WTC11 (cell line): ENCODE results near the gene MYCBP. TPM values are rescaled to one million over a fixed set of nuclear protein-coding genes. Genes with fewer than 3 reads are reported as not detected.

Experiments
- ATAC-seq: fragments of 200-7000 bp; cut with Tn5 transposase; 2 replicates; pipeline ENCODE4 v1.10.0; 2021; ENCODE audit warnings: mild to moderate bottlenecking, moderate library complexity
- CTCF ChIA-PET: fragments of 300-600 bp; sonication (Branson Sonifier 250); formaldehyde crosslinking; loops from one replicate; lab custom pipeline; 2021; ENCODE audit warnings: antibody characterized with exemption; lab: Charles Lee
- POLR2A ChIA-PET: fragments of 350-600 bp; sonication (Branson Sonifier 250); formaldehyde crosslinking; loops from one replicate; lab custom pipeline; 2021; ENCODE audit warnings: antibody characterized with exemption; lab: Charles Lee
- DNase-seq: peaks from one replicate; pipeline ENCODE4 v3.0.0; 2021; ENCODE audit warnings: low spot score
- H3K27ac Mint-ChIP-seq: 2 replicates; pipeline ENCODE4 v1.8.0; 2021; ENCODE audit warnings: mixed read lengths
- H3K27me3 Mint-ChIP-seq: 2 replicates; pipeline ENCODE4 v1.8.0; 2021; ENCODE audit warnings: low read depth, mild to moderate bottlenecking, moderate library complexity, mixed read lengths
- H3K36me3 Mint-ChIP-seq: 2 replicates; pipeline ENCODE4 v1.8.0; 2021; ENCODE audit warnings: mixed read lengths
- H3K4me1 Mint-ChIP-seq: 2 replicates; pipeline ENCODE4 v1.8.0; 2022; ENCODE audit warnings: mixed read lengths
- H3K4me3 Mint-ChIP-seq: 2 replicates; pipeline ENCODE4 v1.8.0; 2021; ENCODE audit warnings: mild to moderate bottlenecking, moderate library complexity, mixed read lengths
- H3K9me3 Mint-ChIP-seq: 2 replicates; pipeline ENCODE4 v1.8.0; 2021; ENCODE audit warnings: mixed read lengths
- AR ChIP-seq: fragments of 250-450 bp; sonication (Bioruptor Pico); IDR thresholded peaks from 2 replicates; pipeline ENCODE4 v1.9.0; 2021; ENCODE audit warnings: mild to moderate bottlenecking
- CDX4 ChIP-seq: fragments of 250-450 bp; sonication (Bioruptor Pico); IDR thresholded peaks from 2 replicates; pipeline ENCODE4 v1.9.0; 2021; ENCODE audit warnings: moderate library complexity, mild to moderate bottlenecking, inconsistent platforms, borderline replicate concordance
- GABPB1 ChIP-seq: sonication (generic); formaldehyde crosslinking; IDR thresholded peaks from 2 replicates; pipeline ENCODE4 v1.8.1; 2023; ENCODE audit warnings: mild to moderate bottlenecking, missing genetic modification reagents
- GRHL2 ChIP-seq: fragments of 250-450 bp; sonication (Bioruptor Pico); IDR thresholded peaks from 2 replicates; pipeline ENCODE4 v1.8.0; 2022; ENCODE audit warnings: mild to moderate bottlenecking, moderate library complexity; ENCODE audit not compliant: insufficient replicate concordance, severe bottlenecking
- GTF2I ChIP-seq: fragments of 250-450 bp; sonication (Bioruptor Pico); conservative IDR thresholded peaks from 2 replicates; pipeline ENCODE4 v1.4.0; 2021; ENCODE audit warnings: mild to moderate bottlenecking
- KAT7 ChIP-seq: sonication (generic); formaldehyde crosslinking; IDR thresholded peaks from 2 replicates; pipeline ENCODE4 v1.8.1; 2023; ENCODE audit warnings: missing genetic modification reagents, mild to moderate bottlenecking, borderline replicate concordance
- MXD4 ChIP-seq: fragments of 250-450 bp; sonication (Bioruptor Pico); IDR thresholded peaks from 2 replicates; pipeline ENCODE4 v1.8.0; 2021; ENCODE audit warnings: mild to moderate bottlenecking, moderate library complexity, borderline replicate concordance
- NFYB ChIP-seq: sonication (generic); formaldehyde crosslinking; conservative IDR thresholded peaks from 2 replicates; pipeline ENCODE4 v1.8.0; 2022; ENCODE audit warnings: low read depth, missing genetic modification reagents
- NR3C1 ChIP-seq: sonication (generic); formaldehyde crosslinking; conservative IDR thresholded peaks from 2 replicates; pipeline ENCODE4 v1.8.1; 2023; ENCODE audit warnings: low read depth, mild to moderate bottlenecking, missing genetic modification reagents
- RELA ChIP-seq: sonication (generic); formaldehyde crosslinking; IDR thresholded peaks from 2 replicates; pipeline ENCODE4 v1.8.1; 2022; ENCODE audit warnings: missing genetic modification reagents, mild to moderate bottlenecking, borderline replicate concordance
- STAT6 ChIP-seq: sonication (generic); formaldehyde crosslinking; conservative IDR thresholded peaks from 2 replicates; pipeline ENCODE4 v1.8.1; 2023; ENCODE audit warnings: mild to moderate bottlenecking, low read depth, missing genetic modification reagents, moderate library complexity
- ZBTB21 ChIP-seq: sonication (generic); formaldehyde crosslinking; IDR thresholded peaks from 2 replicates; pipeline ENCODE4 v1.8.1; 2023; ENCODE audit warnings: mild to moderate bottlenecking, missing genetic modification reagents, borderline replicate concordance
- total RNA-seq: library from RNA; stranded (reverse); gene quantifications from 3 replicates; pipeline ENCODE4 v1.2.3, GENCODE V29; 2021
- TF ChIP-seq, protein P1 (sequence below): sonication (generic); formaldehyde crosslinking; IDR thresholded peaks from 2 replicates; pipeline ENCODE4 v1.8.0; 2022; ENCODE audit warnings: mild to moderate bottlenecking, missing genetic modification reagents
- TF ChIP-seq, protein P2 (sequence below): sonication (generic); formaldehyde crosslinking; IDR thresholded peaks from 2 replicates; pipeline ENCODE4 v1.8.1; 2022; ENCODE audit warnings: low read depth, missing genetic modification reagents, borderline replicate concordance
- TF ChIP-seq, protein P3 (sequence below): sonication (generic); formaldehyde crosslinking; IDR thresholded peaks from 2 replicates; pipeline ENCODE4 v1.8.0; 2022; ENCODE audit warnings: missing genetic modification reagents
- TF ChIP-seq, protein P4 (sequence below): fragments of 200-600 bp; IDR thresholded peaks from 2 replicates; pipeline ENCODE4 v1.8.0; 2022; ENCODE audit warnings: antibody characterized with exemption

MYCBP gene
- total RNA-seq, 1 experiment from 2014 or later = 31.4 TPM

DNA sequence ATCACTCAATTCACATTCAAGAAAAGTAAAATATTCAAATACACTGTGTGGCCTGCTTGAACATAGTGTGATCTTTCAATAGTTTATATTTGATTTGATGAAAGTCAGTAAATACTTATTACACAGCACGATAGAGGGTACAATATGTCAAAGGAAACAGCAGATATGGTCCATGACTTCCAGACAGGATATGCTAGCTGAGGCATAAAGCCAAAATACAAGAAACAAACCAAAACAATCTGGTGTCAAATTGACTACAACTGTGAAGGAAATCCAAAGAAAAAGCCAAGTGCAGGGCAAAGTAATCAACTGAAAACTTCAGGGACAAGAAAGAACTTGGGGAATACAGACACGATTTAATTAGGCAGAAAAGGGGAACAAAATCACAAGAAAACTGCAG is 32.9 kb downstream of the MYCBP start:
- POLR2A ChIA-PET = no interaction called here
- TF ChIP-seq, protein P1, sequence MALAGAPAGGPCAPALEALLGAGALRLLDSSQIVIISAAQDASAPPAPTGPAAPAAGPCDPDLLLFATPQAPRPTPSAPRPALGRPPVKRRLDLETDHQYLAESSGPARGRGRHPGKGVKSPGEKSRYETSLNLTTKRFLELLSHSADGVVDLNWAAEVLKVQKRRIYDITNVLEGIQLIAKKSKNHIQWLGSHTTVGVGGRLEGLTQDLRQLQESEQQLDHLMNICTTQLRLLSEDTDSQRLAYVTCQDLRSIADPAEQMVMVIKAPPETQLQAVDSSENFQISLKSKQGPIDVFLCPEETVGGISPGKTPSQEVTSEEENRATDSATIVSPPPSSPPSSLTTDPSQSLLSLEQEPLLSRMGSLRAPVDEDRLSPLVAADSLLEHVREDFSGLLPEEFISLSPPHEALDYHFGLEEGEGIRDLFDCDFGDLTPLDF (CRISPR knock-in tag) = no peak
- no peak for TF ChIP-seq ZBTB21
- TF ChIP-seq NR3C1 (CRISPR knock-in tag) = no peak
- TF ChIP-seq GTF2I = no peak
- no peak for TF ChIP-seq GABPB1
- no peak for TF ChIP-seq MXD4
- TF ChIP-seq, protein P2, sequence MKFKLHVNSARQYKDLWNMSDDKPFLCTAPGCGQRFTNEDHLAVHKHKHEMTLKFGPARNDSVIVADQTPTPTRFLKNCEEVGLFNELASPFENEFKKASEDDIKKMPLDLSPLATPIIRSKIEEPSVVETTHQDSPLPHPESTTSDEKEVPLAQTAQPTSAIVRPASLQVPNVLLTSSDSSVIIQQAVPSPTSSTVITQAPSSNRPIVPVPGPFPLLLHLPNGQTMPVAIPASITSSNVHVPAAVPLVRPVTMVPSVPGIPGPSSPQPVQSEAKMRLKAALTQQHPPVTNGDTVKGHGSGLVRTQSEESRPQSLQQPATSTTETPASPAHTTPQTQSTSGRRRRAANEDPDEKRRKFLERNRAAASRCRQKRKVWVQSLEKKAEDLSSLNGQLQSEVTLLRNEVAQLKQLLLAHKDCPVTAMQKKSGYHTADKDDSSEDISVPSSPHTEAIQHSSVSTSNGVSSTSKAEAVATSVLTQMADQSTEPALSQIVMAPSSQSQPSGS = no peak
- no peak for TF ChIP-seq KAT7 (CRISPR knock-in tag)
- TF ChIP-seq, protein P3, sequence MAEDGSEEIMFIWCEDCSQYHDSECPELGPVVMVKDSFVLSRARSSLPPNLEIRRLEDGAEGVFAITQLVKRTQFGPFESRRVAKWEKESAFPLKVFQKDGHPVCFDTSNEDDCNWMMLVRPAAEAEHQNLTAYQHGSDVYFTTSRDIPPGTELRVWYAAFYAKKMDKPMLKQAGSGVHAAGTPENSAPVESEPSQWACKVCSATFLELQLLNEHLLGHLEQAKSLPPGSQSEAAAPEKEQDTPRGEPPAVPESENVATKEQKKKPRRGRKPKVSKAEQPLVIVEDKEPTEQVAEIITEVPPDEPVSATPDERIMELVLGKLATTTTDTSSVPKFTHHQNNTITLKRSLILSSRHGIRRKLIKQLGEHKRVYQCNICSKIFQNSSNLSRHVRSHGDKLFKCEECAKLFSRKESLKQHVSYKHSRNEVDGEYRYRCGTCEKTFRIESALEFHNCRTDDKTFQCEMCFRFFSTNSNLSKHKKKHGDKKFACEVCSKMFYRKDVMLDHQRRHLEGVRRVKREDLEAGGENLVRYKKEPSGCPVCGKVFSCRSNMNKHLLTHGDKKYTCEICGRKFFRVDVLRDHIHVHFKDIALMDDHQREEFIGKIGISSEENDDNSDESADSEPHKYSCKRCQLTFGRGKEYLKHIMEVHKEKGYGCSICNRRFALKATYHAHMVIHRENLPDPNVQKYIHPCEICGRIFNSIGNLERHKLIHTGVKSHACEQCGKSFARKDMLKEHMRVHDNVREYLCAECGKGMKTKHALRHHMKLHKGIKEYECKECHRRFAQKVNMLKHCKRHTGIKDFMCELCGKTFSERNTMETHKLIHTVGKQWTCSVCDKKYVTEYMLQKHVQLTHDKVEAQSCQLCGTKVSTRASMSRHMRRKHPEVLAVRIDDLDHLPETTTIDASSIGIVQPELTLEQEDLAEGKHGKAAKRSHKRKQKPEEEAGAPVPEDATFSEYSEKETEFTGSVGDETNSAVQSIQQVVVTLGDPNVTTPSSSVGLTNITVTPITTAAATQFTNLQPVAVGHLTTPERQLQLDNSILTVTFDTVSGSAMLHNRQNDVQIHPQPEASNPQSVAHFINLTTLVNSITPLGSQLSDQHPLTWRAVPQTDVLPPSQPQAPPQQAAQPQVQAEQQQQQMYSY (CRISPR knock-in tag) = no peak
- TF ChIP-seq GRHL2 (CRISPR knock-in tag) = no peak
- no peak for TF ChIP-seq AR (CRISPR knock-in tag)
- TF ChIP-seq RELA (CRISPR knock-in tag) = no peak
- no peak for TF ChIP-seq NFYB (CRISPR knock-in tag)
- TF ChIP-seq STAT6 = no peak
- TF ChIP-seq, protein P4, sequence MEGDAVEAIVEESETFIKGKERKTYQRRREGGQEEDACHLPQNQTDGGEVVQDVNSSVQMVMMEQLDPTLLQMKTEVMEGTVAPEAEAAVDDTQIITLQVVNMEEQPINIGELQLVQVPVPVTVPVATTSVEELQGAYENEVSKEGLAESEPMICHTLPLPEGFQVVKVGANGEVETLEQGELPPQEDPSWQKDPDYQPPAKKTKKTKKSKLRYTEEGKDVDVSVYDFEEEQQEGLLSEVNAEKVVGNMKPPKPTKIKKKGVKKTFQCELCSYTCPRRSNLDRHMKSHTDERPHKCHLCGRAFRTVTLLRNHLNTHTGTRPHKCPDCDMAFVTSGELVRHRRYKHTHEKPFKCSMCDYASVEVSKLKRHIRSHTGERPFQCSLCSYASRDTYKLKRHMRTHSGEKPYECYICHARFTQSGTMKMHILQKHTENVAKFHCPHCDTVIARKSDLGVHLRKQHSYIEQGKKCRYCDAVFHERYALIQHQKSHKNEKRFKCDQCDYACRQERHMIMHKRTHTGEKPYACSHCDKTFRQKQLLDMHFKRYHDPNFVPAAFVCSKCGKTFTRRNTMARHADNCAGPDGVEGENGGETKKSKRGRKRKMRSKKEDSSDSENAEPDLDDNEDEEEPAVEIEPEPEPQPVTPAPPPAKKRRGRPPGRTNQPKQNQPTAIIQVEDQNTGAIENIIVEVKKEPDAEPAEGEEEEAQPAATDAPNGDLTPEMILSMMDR = no peak
- TF ChIP-seq CDX4 = no peak
- H3K9me3 Mint-ChIP-seq = 0 out of 2 replicates have a peak, but pooled peaks cover 5% of the 10 kb centered on the region
- peaks cover 19% of the 10 kb centered on the region for H3K4me1 Mint-ChIP-seq
- DNase-seq (no peak), ATAC-seq (no peak)
- 0 out of 2 replicates have a peak overlapping the region, but pooled peaks have one; percentile 6 for H3K27ac Mint-ChIP-seq
- CTCF ChIA-PET = no interaction called here
- no peak overlapping the region for H3K4me3 Mint-ChIP-seq
- no peaks in the 10 kb centered on the region for H3K27me3 Mint-ChIP-seq
- H3K36me3 Mint-ChIP-seq = peaks cover 41% of the 10 kb centered on the region
